SK-N-MC (cell line): ENCODE data around the gene BOLA3.
A peak's percentile ranks its signal among the peaks of the same experiment; 100 is the strongest.

Source experiments
- DNase-seq: peaks from one replicate; pipeline ENCODE4 v3.0.0-alpha.2; 2011; ENCODE audit warnings: low read depth, low spot score
- H3K27ac ChIP-seq: fragments of 200-600 bp; sonication (generic); 2 replicates; pipeline ENCODE4 v1.5.1; 2016; ENCODE audit warnings: mixed run types
- H3K36me3 ChIP-seq: fragments of 200-600 bp; sonication (generic); 2 replicates; pipeline ENCODE4 v1.6.1; 2017; ENCODE audit warnings: antibody characterized with exemption, low read length, mixed read lengths; ENCODE audit not compliant: insufficient read depth
- H3K4me3 ChIP-seq: fragments of 200-600 bp; sonication (generic); 2 replicates; pipeline ENCODE4 v1.5.1; 2016
- H3K9ac ChIP-seq: fragments of 200-600 bp; sonication (generic); 2 replicates; pipeline ENCODE4 v1.8.0; 2017; ENCODE audit warnings: mixed run types, mixed read lengths; ENCODE audit not compliant: insufficient read length
- H3K9me3 ChIP-seq: fragments of 200-600 bp; sonication (generic); 2 replicates; pipeline ENCODE4 v1.6.1; 2017; ENCODE audit warnings: low read depth, mild to moderate bottlenecking, antibody characterized with exemption, low read length, moderate library complexity, mixed read lengths
- EZH2 ChIP-seq: fragments of 200-600 bp; sonication (generic); IDR thresholded peaks from one replicate; pipeline ENCODE4 v1.6.1; 2017; ENCODE audit warnings: antibody characterized with exemption
- FOXP2 ChIP-seq: optimal IDR thresholded peaks from 2 replicates; pipeline ENCODE3; 2011; ENCODE audit warnings: mild to moderate bottlenecking, moderate library complexity; ENCODE audit not compliant: insufficient read depth; ENCODE audit errors: extremely low read length, control extremely low read depth
- POLR2AphosphoS5 ChIP-seq: IDR thresholded peaks from 2 replicates; pipeline ENCODE4 v1.6.1; 2012; ENCODE audit warnings: mild to moderate bottlenecking, low read depth, low read length, borderline replicate concordance

The BOLA3 gene

GRCh38 chr2:74183878-74184277 lies 36.2 kb upstream of the BOLA3 start:
- no peaks in the 10 kb centered on the region for H3K9me3 ChIP-seq
- TF ChIP-seq FOXP2 (no peak), POLR2AphosphoS5 (no peak), EZH2 (no peak)
- no peak overlapping the region for H3K27ac ChIP-seq
- H3K36me3 ChIP-seq, result no peaks in the 10 kb centered on the region
- no peak overlapping the region for H3K9ac ChIP-seq
- no peak for DNase-seq
- no peak overlapping the region for H3K4me3 ChIP-seq

- no peak overlapping the region for H3K27ac ChIP-seq
- peaks cover 6% of the 10 kb centered on the region for H3K36me3 ChIP-seq
- no peak for DNase-seq
- no peak overlapping the region for H3K4me3 ChIP-seq
- H3K9me3 ChIP-seq, result peaks cover 2% of the 10 kb centered on the region; the same call in 1 of the 2 replicates
- no peak for TF ChIP-seq FOXP2
- no peak for TF ChIP-seq EZH2
- no peak for TF ChIP-seq POLR2AphosphoS5
- no peak overlapping the region for H3K9ac ChIP-seq
Observed at GRCh38 chr2:74181739-74182138, 34.0 kb upstream of the BOLA3 start.

GRCh38 chr2:74179063-74179865 lies 31.6 kb upstream of the BOLA3 start:
- no peak for DNase-seq
- no peak for TF ChIP-seq FOXP2
- no peak; the same call in none of the 2 replicates for TF ChIP-seq POLR2AphosphoS5
- no peak for TF ChIP-seq EZH2
- peak overlapping the region; percentile 96 for H3K9ac ChIP-seq
- peaks cover 30% of the 10 kb centered on the region for H3K36me3 ChIP-seq
- peaks cover 15% of the 10 kb centered on the region; the same call in 1 of the 2 replicates for H3K9me3 ChIP-seq
- H3K27ac ChIP-seq, result no peak overlapping the region
- peak overlapping the region; percentile 87 for H3K4me3 ChIP-seq

- Histone ChIP-seq H3K4me3 (peak within 1 kb of the TSS; percentile 87), H3K9me3 (peaks cover 15% of the 10 kb centered on the region; the same call in 1 of the 2 replicates), H3K27ac (peak within 1 kb of the TSS; percentile 78), H3K9ac (peak within 1 kb of the TSS; percentile 96), H3K36me3 (peaks cover 31% of the 10 kb centered on the region)
- DNase-seq, result peak; percentile 92
- TF ChIP-seq POLR2AphosphoS5 (peak; percentile 94), FOXP2 (no peak)
Observed at GRCh38 chr2:74178211-74179062, 30.7 kb upstream of the BOLA3 start, which contains the start of gene MOB1A. Gene MOB1A, minus strand, starts transcription at chr2:74178879. Its CDS starts 205 bp downstream, at chr2:74178674.

- no peak for TF ChIP-seq EZH2
- TF ChIP-seq POLR2AphosphoS5, result no peak
- TF ChIP-seq FOXP2, result no peak
- no peak for DNase-seq
- peak overlapping the region; percentile 78; the same call in 1 of the 2 replicates for H3K27ac ChIP-seq
- peaks cover 31% of the 10 kb centered on the region for H3K36me3 ChIP-seq
- H3K9ac ChIP-seq, result peak overlapping the region; percentile 96
- H3K4me3 ChIP-seq, result peak overlapping the region; percentile 87
- peaks cover 15% of the 10 kb centered on the region; the same call in 1 of the 2 replicates for H3K9me3 ChIP-seq
Observed at GRCh38 chr2:74177696-74178095, 30.0 kb upstream of the BOLA3 start.

- DNase-seq, result no peak
- peaks cover 56% of the 10 kb centered on the region for H3K36me3 ChIP-seq
- TF ChIP-seq FOXP2, result no peak
- TF ChIP-seq POLR2AphosphoS5, result no peak
- TF ChIP-seq EZH2, result no peak
- no peak overlapping the region for H3K9ac ChIP-seq
- H3K4me3 ChIP-seq, result no peak overlapping the region
- H3K9me3 ChIP-seq, result peaks cover 15% of the 10 kb centered on the region; the same call in 1 of the 2 replicates
- H3K27ac ChIP-seq, result no peak overlapping the region
Observed at GRCh38 chr2:74174909-74175308, 27.2 kb upstream of the BOLA3 start.

GRCh38 chr2:74168739-74169138 lies 21.0 kb upstream of the BOLA3 start:
- Histone ChIP-seq H3K27ac (no peak overlapping the region), H3K4me3 (no peak overlapping the region), H3K9me3 (peaks cover 8% of the 10 kb centered on the region; the same call in 1 of the 2 replicates), H3K9ac (no peak overlapping the region), H3K36me3 (peaks cover 84% of the 10 kb centered on the region)
- TF ChIP-seq FOXP2 (no peak), POLR2AphosphoS5 (no peak), EZH2 (no peak)
- DNase-seq, result no peak

GRCh38 chr2:74164761-74165160 lies 17.0 kb upstream of the BOLA3 start:
- Histone ChIP-seq H3K27ac (no peak overlapping the region), H3K4me3 (no peak overlapping the region), H3K36me3 (peaks cover 92% of the 10 kb centered on the region), H3K9me3 (peaks cover 8% of the 10 kb centered on the region; the same call in 1 of the 2 replicates), H3K9ac (no peak overlapping the region)
- no peak for DNase-seq
- TF ChIP-seq EZH2 (no peak), POLR2AphosphoS5 (no peak), FOXP2 (no peak)
